HepG2 (cell line): ENCODE measurements around the gene PLEKHG5. TPM values are rescaled to one million over a fixed set of nuclear protein-coding genes. Genes with fewer than 3 reads are reported as not detected.

Experiments used
- ATAC-seq: fragments of 200-7000 bp; cut with Tn5 transposase; 3 replicates; pipeline ENCODE4 v1.9.1; 2020; ENCODE audit warnings: mild to moderate bottlenecking, moderate library complexity
- BruUV-seq: library from RNA; stranded (reverse); fragments of 400-500 nt; replicated peaks from 2 replicates; lab custom pipeline; 2021; lab: Mats Ljungman, UMichigan
- CTCF ChIA-PET: fragments of 300-600 bp; formaldehyde crosslinking; extraction: SDS; loops from one replicate; lab custom pipeline; 2021; ENCODE audit warnings: low total read pairs, inconsistent platforms, low intra/inter-chr PET ratio; lab: Yijun Ruan, JAX
- POLR2A ChIA-PET: fragments of 350-600 bp; sonication (Branson Sonifier 250); formaldehyde crosslinking; loops from one replicate; lab custom pipeline; 2020; ENCODE audit warnings: antibody characterized with exemption, inconsistent platforms; lab: Yijun Ruan, JAX
- DNase-seq: peaks from one replicate; pipeline ENCODE4 v3.0.0-alpha.2; 2015; ENCODE audit warnings: low spot score
- FAIRE-seq: peaks from 3 replicates; lab custom pipeline; 2011; peaks lifted over from hg19 to GRCh38; lab: Jason Lieb, UNC
- H2AFZ ChIP-seq: one replicate; pipeline ENCODE4 v1.6.1; 2011; ENCODE audit warnings: low read length, inconsistent platforms
- H3K27ac ChIP-seq: fragments of 300-600 bp; 3 replicates; pipeline ENCODE4 v1.8.0; 2011; ENCODE audit warnings: mixed run types, mild to moderate bottlenecking, mixed read lengths, low read length, inconsistent platforms; ENCODE audit not compliant: insufficient read depth; ENCODE audit errors: extremely low read length
- H3K27me3 ChIP-seq, 2 experiments: fragments of 200-600 bp in 1 of 2; 2 replicates in 1 of 2; 3 replicates in 1 of 2; pipeline versions ENCODE4 v1.6.0 to v1.8.0; 2011; ENCODE audit warnings: low read length in 2 of 2, mild to moderate bottlenecking in 2 of 2, moderate library complexity in 2 of 2, inconsistent platforms in 1 of 2; ENCODE audit not compliant: insufficient read depth in 2 of 2, control insufficient read depth in 1 of 2
- H3K36me3 ChIP-seq, 2 experiments: fragments of 200-600 bp in 1 of 2; replicated peaks in 1 of 2; 2 replicates in 1 of 2; 3 replicates in 1 of 2; pipeline versions ENCODE4 v1.5.1 to v1.8.0; 2011; ENCODE audit warnings: low read length in 2 of 2, inconsistent platforms in 1 of 2; ENCODE audit not compliant: insufficient read depth in 2 of 2, control insufficient read depth in 1 of 2
- H3K4me1 ChIP-seq: 2 replicates; pipeline ENCODE4 v1.5.1; 2012; ENCODE audit warnings: low read length, inconsistent platforms; ENCODE audit not compliant: insufficient read depth
- H3K4me2 ChIP-seq: 2 replicates; pipeline ENCODE4 v1.6.0; 2011; ENCODE audit warnings: low read depth, low read length, inconsistent platforms
- H3K4me3 ChIP-seq, 3 experiments: fragments of 200-600 bp in 1 of 3; sonication (generic), shearing (Covaris generic) in 1 of 3; replicated peaks in 1 of 3; 2 replicates each; pipeline ENCODE4 v1.5.1; 2011 to 2016; ENCODE audit warnings: low read length in 3 of 3, inconsistent platforms in 2 of 3, low read depth in 2 of 3, mild to moderate bottlenecking in 2 of 3, control low read depth in 1 of 3, mixed read lengths in 1 of 3; ENCODE audit not compliant: insufficient read depth in 1 of 3
- H3K79me2 ChIP-seq: one replicate; pipeline ENCODE4 v1.6.1; 2011; ENCODE audit warnings: low read length, inconsistent platforms; ENCODE audit not compliant: insufficient read depth
- H3K9ac ChIP-seq: 2 replicates; pipeline ENCODE4 v1.6.0; 2011; ENCODE audit warnings: mild to moderate bottlenecking, low read depth, low read length, inconsistent platforms; ENCODE audit not compliant: insufficient read depth
- H3K9me3 ChIP-seq: 2 replicates; pipeline ENCODE4 v1.5.1; 2012; ENCODE audit warnings: mild to moderate bottlenecking, low read length
- H4K20me1 ChIP-seq: 2 replicates; pipeline ENCODE4 v1.6.0; 2011; ENCODE audit warnings: inconsistent platforms, mild to moderate bottlenecking, low read length, moderate library complexity; ENCODE audit not compliant: insufficient read depth
- GTF3A ChIP-seq: sonication (generic); formaldehyde crosslinking; conservative IDR thresholded peaks from 2 replicates; pipeline ENCODE4 v1.4.0; 2020; ENCODE audit warnings: mild to moderate bottlenecking, missing genetic modification reagents
- PBX2 ChIP-seq: IDR thresholded peaks from 2 replicates; pipeline ENCODE4 v1.6.1; 2016; ENCODE audit warnings: control low read depth
- RERE ChIP-seq: IDR thresholded peaks from 2 replicates; pipeline ENCODE4 v1.6.1; 2016; ENCODE audit warnings: low read depth, missing genetic modification reagents, missing compliant biosample characterization
- TP53 ChIP-seq: sonication (generic); formaldehyde crosslinking; conservative IDR thresholded peaks from 2 replicates; pipeline ENCODE4 v1.4.0; 2020; ENCODE audit warnings: missing genetic modification reagents
- ZEB1 ChIP-seq: IDR thresholded peaks from 2 replicates; pipeline ENCODE4 v1.6.1; 2012; ENCODE audit warnings: mild to moderate bottlenecking, low read depth, inconsistent platforms; ENCODE audit not compliant: insufficient replicate concordance
- ZNF704 ChIP-seq: sonication (generic); formaldehyde crosslinking; IDR thresholded peaks from 2 replicates; pipeline ENCODE4 v1.8.1; 2023; ENCODE audit warnings: mild to moderate bottlenecking, inconsistent platforms, moderate library complexity, missing genetic modification reagents, borderline replicate concordance
- ZNF790 ChIP-seq: sonication (generic); formaldehyde crosslinking; IDR thresholded peaks from 2 replicates; pipeline ENCODE4 v1.8.0; 2022; ENCODE audit warnings: missing genetic modification reagents, mild to moderate bottlenecking, borderline replicate concordance
- ZNF792 ChIP-seq: IDR thresholded peaks from 2 replicates; pipeline ENCODE4 v1.6.1; 2016
- WGBS: methylation state at CpG from one replicate; pipeline ENCODE4 v1.1.6; 2017; ENCODE audit warnings: low lambda C conversion rate; 5-methylcytosine and 5-hydroxymethylcytosine counted together
- in situ Hi-C: cut with HindIII; loops from 2 replicates; pipeline ENCODE4 v1.10.0; 2017; ENCODE audit warnings: low pct_unique_long_range_greater_than_20kb; ENCODE audit not compliant: extremely low pct_ligation_motif_present
- intact Hi-C: fragments of 100-400 bp; cut with micrococcal nuclease; formaldehyde crosslinking; loops from one replicate; pipeline ENCODE4 v1.10.0; 2022; ENCODE audit not compliant: unreplicated experiment
- polyA plus RNA-seq, 8 experiments: library from polyadenylated mRNA; depleted of rRNA in 3 of 8; stranded (reverse) in 7 of 8; unstranded in 1 of 8; fragments of >200 nt; fragmentation: Illumina TruSeq in 4 of 8; extraction: Trizol in 4 of 8; gene quantifications; 2 replicates each; pipeline versions ENCODE4 v1.2.1 to v1.2.3, GENCODE V29; 2011 to 2016; ENCODE audit warnings: low read depth in 4 of 8, missing spikeins in 1 of 8, mixed read lengths in 1 of 8; ENCODE audit not compliant: insufficient read depth in 1 of 8
- total RNA-seq, 5 experiments: library from RNA; depleted of rRNA; stranded (reverse); fragments of >200 nt; fragmentation: Illumina TruSeq; extraction: Trizol; gene quantifications; 2 replicates each; pipeline ENCODE4 v1.2.3, GENCODE V29; 2016; ENCODE audit warnings: low read depth in 1 of 5

The PLEKHG5 gene
- total and polyA plus RNA-seq, 2 of the 13 experiments (the other 11 are each of a cell fraction or from before 2014, with no cell fraction given): 1.9 to 3.5 TPM

GRCh38 chr1:6423321-6423999, 68.0 kb downstream of the PLEKHG5 start (continued):
- TF ChIP-seq ZNF792 (CRISPR knock-in tag) (0 out of 2 replicates have a peak, but pooled peaks have one; percentile 40), TP53 (CRISPR knock-in tag) (no peak), ZEB1 (peak; percentile 95)

- POLR2A ChIA-PET: no interaction called here
- no peak overlapping the region for H3K27ac ChIP-seq
- no peaks in the 10 kb centered on the region for H3K36me3 ChIP-seq
- CTCF ChIA-PET: no interaction called here
- TF ChIP-seq ZNF790: no peak
- TF ChIP-seq GTF3A: no peak
- TF ChIP-seq ZNF704 (CRISPR knock-in tag): no peak
- no peak for TF ChIP-seq RERE (CRISPR knock-in tag)
- no peak for TF ChIP-seq PBX2 (CRISPR knock-in tag)
- H3K27me3 ChIP-seq: peaks cover 35 to 91% of the 10 kb centered on the region in 2 experiments
- in situ Hi-C loops (no loop called here), intact Hi-C loops (no loop called here)
- no peak overlapping the region for H3K4me3 ChIP-seq
- H3K4me1 ChIP-seq: peaks cover 26% of the 10 kb centered on the region
- H2AFZ ChIP-seq: no peak overlapping the region
- no TSS peak for BruUV-seq
- no peak overlapping the region for H3K4me2 ChIP-seq
- H4K20me1 ChIP-seq: no peaks in the 10 kb centered on the region; the same call in 1 of the 2 replicates
- DNase-seq: no peak
- H3K9me3 ChIP-seq: no peaks in the 10 kb centered on the region
- H3K9ac ChIP-seq: no peak overlapping the region
- H3K79me2 ChIP-seq: no peaks in the 10 kb centered on the region
- FAIRE-seq: no peak
- 19% methylated on average over 4 of the region's 4 CpGs for WGBS
- no peak for ATAC-seq
Observed at GRCh38 chr1:6421266-6421665, 70.2 kb downstream of the PLEKHG5 start.
